ENCODE data around the gene SYAP1.

DNA sequence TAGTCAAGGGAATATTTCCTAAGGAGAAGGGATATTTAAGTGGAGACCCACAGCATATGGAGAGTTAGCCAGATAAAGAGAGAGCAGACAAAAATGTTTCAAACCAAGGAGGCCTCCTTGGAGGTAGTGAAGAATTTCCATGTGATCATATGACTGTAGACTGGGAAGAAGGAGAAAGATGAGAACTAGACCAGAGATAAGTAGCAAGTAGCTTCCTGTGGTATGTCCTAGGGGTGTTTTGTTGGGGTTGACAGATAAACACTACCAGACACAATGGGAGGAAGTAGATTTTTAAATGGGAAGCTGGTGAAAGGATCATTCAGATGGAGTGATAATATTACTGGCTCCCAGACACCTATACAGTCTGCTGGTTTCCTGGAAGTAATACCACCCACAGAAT lies 13.6 kb downstream of the SYAP1 start:
- TF ChIP-seq, protein P1, sequence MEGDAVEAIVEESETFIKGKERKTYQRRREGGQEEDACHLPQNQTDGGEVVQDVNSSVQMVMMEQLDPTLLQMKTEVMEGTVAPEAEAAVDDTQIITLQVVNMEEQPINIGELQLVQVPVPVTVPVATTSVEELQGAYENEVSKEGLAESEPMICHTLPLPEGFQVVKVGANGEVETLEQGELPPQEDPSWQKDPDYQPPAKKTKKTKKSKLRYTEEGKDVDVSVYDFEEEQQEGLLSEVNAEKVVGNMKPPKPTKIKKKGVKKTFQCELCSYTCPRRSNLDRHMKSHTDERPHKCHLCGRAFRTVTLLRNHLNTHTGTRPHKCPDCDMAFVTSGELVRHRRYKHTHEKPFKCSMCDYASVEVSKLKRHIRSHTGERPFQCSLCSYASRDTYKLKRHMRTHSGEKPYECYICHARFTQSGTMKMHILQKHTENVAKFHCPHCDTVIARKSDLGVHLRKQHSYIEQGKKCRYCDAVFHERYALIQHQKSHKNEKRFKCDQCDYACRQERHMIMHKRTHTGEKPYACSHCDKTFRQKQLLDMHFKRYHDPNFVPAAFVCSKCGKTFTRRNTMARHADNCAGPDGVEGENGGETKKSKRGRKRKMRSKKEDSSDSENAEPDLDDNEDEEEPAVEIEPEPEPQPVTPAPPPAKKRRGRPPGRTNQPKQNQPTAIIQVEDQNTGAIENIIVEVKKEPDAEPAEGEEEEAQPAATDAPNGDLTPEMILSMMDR (IDR thresholded peaks at IDR 0.05; ENCODE audit: borderline replicate concordance, extremely low read depth, low read length, poor library complexity, severe bottlenecking): no peak
- TF ChIP-seq EZH2 (IDR thresholded peaks at IDR 0.05; ENCODE audit: borderline replicate concordance, low read depth, low read length, severe bottlenecking): no peak
